Lower leg skin (tissue), 3 donors: ENCODE data around the gene C1orf159.

Source experiments
- CTCF ChIP-seq, 3 donors: fragments of 450-650 bp; IDR thresholded peaks; one replicate each; pipeline ENCODE4 v1.5.1; 2016; ENCODE audit warnings: antibody characterized with exemption in 3 of 3, mild to moderate bottlenecking in 3 of 3, moderate library complexity in 2 of 3
- POLR2A ChIP-seq, 2 donors: fragments of 450-650 bp; IDR thresholded peaks; one replicate each; pipeline ENCODE4 v1.6.1; 2016 to 2017; ENCODE audit warnings: antibody characterized with exemption in 2 of 2, mild to moderate bottlenecking in 1 of 2, moderate library complexity in 1 of 2

GRCh38 chr1:1121611-1122077 lies 5.8 kb upstream of the C1orf159 start:
- no peak for TF ChIP-seq POLR2A (IDR thresholded peaks at IDR 0.05)
- no peak for TF ChIP-seq CTCF (IDR thresholded peaks at IDR 0.05)
